GM19438 (cell line): ENCODE results near the gene ECT2.
"Not testable (repeated sequence)": the region's sequence is repeated elsewhere in the genome, so short reads cannot be mapped to it uniquely, and the experiment has no call there.

Source experiments
- ATAC-seq: cut with Tn5 transposase; IDR thresholded peaks from one replicate; pipeline ENCODE4 v1.9.1; 2021; ENCODE audit warnings: low read depth; ENCODE audit not compliant: unreplicated experiment

ECT2 gene

DNA sequence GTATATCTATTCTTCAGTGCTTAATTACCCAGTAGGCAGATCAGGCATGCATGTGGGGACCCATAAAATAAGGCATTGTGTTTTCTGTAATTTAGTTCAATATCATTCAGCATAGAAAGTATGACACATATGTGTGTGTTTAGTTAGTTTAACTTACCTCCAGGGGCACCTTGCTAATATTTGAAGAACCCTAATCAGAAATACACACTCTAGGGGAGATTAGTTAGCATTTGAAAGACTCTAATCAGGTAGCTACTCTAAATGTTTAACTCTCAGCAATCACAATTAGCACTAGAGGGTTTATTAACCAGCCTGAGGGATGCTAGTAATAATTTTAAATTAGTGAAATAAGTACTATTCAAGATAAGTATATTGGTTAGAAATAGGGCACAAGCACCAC, 104.5 kb downstream of the ECT2 start:
- ATAC-seq: no peak

DNA sequence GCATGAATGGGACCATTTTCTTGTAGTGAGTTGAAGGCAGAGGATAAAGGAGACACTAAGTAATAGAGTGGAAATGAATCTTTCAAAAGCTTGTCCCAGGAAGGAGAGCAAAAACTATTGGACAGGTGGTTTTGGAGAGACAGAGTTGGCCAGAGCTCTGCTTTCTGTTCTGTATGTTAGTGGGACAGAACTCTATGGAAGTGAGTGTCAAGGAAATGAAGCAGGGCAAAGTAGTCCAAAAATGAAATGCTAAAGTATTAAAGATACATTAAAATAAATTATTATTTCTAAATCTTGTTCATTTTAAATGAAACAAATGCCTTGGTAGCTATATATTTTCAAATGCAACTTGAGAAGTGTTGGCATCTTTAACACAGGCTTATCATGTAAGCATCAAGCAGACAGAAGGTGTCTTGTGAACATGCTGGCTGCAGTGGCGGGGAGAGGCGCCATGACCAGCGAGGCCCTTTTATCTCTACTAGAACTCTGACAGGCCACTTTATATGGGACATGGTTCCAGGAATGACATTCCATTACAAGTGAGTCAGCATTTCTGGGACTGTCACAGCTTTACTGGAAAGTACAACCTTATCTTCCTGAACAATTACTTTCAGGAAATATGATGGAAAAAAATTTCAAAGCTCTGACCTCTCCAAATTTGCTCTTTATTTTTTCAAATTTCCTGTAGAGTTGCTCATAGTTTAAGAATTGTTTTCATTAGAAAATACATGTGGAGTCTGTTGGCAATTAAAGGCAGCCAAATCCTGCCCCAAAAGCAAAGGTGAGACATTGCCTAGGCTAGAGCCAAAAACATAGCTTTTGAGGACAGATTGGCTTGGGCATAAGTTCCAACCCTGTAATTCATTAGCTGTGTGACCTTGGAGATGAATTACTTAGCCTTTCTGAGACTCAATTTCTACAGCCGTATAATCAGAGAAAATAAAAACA, 106.5 kb downstream of the ECT2 start:
- ATAC-seq: no peak

DNA sequence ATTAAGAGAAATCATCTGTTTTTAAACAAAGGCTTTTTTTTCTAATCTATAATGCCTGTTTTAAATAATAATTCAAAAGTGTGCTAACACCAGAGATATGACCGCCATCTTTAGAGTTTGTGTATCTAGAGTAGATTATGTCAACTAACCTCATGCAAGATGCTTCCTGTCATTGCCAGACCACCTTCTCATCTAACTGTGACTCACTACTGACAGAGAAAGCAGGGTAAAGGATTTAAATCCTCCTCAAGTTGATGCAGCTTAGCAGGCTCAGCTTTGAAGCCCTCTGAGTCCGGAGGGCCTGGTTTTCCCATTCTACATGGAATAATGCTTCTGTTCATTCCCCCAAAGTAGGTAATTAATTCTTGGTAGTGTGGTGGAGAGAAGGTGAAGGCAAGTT, 108.5 kb downstream of the ECT2 start:
- ATAC-seq: no peak

DNA sequence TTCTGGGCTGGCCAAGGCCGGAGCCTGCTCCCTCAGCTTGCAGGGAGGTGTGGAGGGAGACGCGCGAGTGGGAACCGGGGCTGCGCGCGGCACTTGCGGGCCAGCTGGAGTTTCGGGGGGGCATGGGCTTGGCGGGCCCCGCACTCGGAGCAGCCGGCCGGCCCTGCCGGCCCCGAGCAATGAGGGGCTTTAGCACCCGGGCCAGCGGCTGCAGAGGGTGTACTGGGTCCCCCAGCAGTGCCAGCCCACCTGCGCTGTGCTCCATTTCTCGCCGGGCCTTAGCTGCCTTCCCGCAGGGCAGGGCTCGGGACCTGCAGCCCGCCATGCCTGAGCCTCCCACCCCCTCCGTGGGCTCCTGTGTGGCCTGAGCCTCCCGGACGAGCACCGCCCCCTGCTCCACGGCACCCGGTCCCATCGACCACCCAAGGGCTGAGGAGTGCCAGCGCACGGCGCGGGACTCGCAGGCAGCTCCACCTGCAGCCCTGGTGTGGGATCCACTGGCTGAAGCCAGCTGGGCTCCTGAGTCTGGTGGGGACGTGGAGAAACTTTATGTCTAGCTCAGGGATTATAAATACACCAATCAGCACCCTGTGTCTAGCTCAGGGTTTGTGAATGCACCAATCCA, 116.3 kb downstream of the ECT2 start:
- not testable (repeated sequence) for ATAC-seq

DNA sequence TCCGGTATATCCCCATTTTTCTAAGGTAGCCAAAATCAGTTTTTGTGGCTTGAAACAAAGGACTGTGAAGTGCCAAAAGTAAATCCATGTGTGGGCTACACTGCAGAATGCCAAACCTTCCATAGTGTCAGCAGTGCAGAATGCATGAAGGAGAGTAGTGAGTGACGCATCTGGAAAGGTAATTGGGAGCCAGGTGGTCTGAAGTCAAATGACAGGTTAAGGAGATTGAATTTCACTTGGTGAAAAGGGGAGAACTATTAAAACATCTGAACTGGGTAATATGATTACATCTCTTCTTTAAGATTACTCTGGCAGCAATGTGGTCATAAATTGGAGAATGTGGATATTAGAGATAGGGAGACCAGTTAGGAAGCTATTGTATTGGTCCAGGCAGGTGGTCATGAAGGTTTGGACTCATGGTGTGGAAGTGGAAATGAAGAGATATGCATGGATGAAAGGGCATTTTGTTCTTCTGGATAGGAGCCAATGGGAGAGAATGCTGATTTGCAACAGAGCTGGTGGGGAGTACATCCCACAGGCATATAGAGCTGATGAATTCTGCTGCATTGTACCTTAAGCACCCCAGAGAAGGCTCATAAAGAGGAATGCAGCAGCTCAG, 118.2 kb downstream of the ECT2 start:
- no peak for ATAC-seq

DNA sequence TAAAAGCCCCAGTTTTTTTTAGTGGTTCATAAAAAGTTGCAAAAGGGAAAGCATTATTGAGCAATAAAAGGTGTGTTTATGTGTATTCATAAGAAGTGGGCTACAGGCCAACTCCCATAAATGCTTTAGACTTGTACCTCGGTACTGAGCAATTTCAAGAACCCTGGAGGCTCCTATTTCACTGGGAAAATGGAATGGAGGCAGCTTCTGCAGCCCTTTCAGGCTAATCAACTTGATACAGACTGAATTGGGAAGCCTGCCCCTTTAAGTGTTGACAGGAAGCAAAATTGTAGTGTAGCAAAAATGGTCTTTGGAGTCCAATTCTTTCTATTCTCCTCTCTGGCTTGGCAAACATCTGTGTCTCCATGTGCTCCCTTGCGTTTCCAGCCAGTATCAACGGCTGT, 118.8 kb downstream of the ECT2 start:
- ATAC-seq: no peak

DNA sequence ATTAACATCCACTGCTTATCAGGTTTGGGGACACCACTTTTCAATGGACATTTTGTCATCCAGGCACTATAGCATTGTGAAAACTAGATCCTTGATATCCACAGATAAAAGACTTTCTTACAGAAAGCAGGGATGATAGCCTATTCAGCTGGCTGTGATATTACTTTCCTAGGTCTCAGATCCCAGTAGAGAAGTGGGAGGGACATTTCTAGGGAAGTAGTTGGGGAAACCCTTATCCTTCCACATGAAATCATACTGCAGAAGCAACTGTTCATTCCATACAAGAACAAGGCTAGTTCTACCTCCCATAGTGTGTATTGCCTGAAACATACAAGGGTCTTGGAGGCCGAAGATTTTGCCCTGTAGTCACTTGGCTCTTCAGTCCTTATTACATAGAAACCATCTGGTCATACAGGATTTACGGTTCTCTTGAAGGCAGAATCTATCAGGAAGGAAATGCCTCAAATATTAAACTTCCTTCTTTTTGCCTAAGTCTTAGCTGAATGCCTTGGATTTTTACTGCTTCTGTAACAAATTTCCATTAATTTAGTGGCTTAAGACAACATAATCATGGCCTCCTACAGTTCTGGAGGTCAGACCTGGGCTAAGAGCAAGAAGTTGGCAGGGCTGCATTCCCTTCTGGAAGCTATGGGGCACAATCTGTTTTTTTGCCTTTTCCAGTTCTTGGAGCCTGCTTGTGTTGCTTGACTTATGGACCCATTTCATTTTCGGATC, 119.4 kb downstream of the ECT2 start:
- no peak for ATAC-seq
